Cardiac fibroblast (primary cell): Measurements from ENCODE around the gene ADGRV1.

Source experiments
- DNase-seq, 2 donors: peaks; one replicate each; pipeline versions ENCODE4 v3.0.0 to v3.0.0-alpha.2; 2010; ENCODE audit warnings: low read depth in 2 of 2
- H3K4me3 ChIP-seq, 2 donors: replicated peaks in 1 of 2; 1 replicate in 1 of 2; 2 replicates in 1 of 2; pipeline ENCODE4 v1.5.1; 2011; ENCODE audit warnings: low read depth in 2 of 2, low read length in 2 of 2, mild to moderate bottlenecking in 2 of 2, moderate library complexity in 1 of 2
- CTCF ChIP-seq: IDR thresholded peaks from one replicate; pipeline ENCODE4 v1.5.1; 2011; ENCODE audit warnings: low read depth, mild to moderate bottlenecking, low read length, inconsistent platforms

ADGRV1 gene

DNA sequence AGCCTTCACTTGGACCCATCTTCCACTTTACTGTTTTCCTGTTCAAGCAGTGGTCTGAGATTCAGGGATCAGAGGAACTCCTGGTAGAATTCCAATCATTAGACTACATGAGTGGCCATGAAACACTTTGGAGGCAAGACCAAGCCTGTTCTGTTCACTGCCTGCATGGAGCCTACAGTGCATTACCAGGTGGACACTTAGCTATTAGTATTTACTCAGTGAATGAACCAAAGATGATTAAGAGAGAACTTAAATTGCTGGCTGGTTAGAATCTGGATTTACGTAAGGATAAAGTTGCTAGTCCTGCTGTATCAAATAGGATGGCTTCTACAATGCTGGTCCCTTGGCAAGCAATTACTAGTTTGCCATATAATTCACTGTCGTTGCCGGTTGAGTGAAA is 579.0 kb downstream of the ADGRV1 start:
- no peak for TF ChIP-seq CTCF
- H3K4me3 ChIP-seq = no peak overlapping the region
- DNase-seq = no peak

DNA sequence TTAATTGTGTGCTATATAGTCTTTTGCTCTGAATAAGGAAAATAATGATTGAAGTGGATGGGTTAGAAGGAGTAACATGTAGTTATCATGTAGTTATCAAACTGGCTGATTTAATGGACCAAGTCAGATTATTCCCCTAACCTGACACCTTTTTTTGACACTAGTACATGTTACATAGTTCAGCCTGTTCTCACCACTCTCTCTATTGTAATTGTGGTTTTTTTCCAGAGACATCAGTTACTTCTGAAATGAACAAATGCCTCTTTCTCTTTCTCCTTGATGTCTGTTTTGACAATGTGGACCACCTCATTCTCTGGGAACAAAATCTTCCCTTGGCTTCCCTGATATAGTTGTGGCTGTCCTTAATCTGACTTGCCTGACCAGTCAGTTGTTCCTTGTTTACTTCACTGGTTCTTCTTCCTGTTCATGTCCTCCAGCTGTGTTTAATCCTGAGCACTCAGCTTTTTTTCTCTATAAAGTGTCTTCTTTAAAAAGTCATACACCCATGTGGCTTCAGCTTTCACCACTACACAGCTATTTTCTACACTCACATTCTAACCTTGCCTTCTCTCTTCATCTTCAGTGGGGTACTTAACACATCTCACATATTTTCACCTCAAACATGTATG is 581.1 kb downstream of the ADGRV1 start:
- no peak for DNase-seq
- TF ChIP-seq CTCF = no peak
- H3K4me3 ChIP-seq = no peak overlapping the region

- no peak for TF ChIP-seq CTCF
- H3K4me3 ChIP-seq = no peak overlapping the region
- no peak for DNase-seq
These were observed 582.1 kb downstream of the ADGRV1 start for GRCh38 chr5:91140657-91141056.

DNA sequence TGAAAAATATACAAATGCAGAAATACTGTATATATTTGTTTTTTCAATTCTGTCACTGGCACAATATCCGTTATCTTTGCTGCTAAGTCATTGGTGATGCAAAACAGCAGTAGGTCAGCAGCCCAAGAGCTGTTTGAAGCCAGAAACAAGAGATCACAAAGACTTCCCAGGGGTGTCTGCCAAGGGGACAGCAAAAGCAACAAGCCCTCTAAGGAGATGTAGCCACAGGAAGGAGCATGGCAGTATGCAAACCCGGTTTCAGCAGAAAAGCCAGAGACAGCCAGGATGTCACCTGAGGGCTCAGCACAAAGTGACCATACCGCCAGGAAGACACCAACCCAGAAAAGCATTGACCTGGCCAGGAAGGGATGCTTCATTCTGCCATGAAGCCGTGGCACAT is 583.0 kb downstream of the ADGRV1 start:
- DNase-seq = no peak
- no peak for TF ChIP-seq CTCF
- H3K4me3 ChIP-seq = no peak overlapping the region

DNA sequence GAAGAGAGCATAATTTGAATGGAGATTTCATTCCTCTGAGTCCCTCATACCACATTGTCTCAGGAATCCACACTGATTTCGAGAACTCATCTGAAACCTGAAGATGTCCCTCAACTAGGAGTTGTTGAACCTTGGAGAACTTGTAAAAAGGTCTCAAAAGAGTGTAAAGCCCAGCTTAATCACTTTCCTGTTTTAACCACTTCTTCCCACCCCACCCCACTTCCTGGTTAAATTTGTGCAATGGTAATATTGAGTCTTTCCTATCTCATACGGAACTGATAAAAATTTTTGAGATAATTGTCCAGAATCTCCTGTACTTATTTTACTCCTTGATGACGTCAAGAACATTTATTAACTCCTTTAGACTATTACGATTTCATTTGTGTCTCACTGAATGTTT is 583.8 kb downstream of the ADGRV1 start:
- DNase-seq = no peak
- no peak overlapping the region for H3K4me3 ChIP-seq
- no peak for TF ChIP-seq CTCF

- no peak for DNase-seq
- TF ChIP-seq CTCF = no peak
- H3K4me3 ChIP-seq = no peak overlapping the region
These were observed 584.2 kb downstream of the ADGRV1 start for GRCh38 chr5:91142819-91143218.

DNA sequence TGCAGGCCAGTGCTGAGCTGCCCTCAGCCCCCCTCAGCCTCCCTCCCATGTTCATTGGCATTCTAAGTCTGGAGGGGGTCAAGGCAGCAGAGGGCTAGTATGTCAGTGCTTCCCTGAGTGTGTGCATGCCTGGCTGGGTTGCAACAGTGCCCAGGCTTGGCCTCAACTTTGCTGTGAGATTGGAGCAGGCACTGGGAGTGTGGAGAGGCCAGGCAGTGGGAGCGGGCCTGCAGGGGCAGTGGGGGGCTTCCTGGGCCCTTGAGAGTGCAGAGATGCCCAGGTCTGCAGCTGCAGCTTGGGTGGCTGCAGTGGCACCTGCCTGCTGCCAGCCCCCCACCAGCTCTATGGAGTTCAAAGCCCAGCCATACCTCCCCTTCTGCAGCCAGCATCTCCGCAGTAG is 585.2 kb downstream of the ADGRV1 start:
- DNase-seq = no peak
- no peak for TF ChIP-seq CTCF
- H3K4me3 ChIP-seq = no peak overlapping the region
